GM20000 (cell line): ENCODE measurements around the gene KAZN.

ENCODE experiments used
- DNase-seq: peaks from one replicate; pipeline ENCODE4 v3.0.0; 2012; ENCODE audit warnings: low spot score
- TF ChIP-seq, protein P1 (sequence below): IDR thresholded peaks from 2 replicates; pipeline ENCODE4 v1.5.1; 2012; ENCODE audit warnings: mild to moderate bottlenecking, control low read depth; ENCODE audit errors: extremely low read depth, missing control alignments

The KAZN gene

DNA sequence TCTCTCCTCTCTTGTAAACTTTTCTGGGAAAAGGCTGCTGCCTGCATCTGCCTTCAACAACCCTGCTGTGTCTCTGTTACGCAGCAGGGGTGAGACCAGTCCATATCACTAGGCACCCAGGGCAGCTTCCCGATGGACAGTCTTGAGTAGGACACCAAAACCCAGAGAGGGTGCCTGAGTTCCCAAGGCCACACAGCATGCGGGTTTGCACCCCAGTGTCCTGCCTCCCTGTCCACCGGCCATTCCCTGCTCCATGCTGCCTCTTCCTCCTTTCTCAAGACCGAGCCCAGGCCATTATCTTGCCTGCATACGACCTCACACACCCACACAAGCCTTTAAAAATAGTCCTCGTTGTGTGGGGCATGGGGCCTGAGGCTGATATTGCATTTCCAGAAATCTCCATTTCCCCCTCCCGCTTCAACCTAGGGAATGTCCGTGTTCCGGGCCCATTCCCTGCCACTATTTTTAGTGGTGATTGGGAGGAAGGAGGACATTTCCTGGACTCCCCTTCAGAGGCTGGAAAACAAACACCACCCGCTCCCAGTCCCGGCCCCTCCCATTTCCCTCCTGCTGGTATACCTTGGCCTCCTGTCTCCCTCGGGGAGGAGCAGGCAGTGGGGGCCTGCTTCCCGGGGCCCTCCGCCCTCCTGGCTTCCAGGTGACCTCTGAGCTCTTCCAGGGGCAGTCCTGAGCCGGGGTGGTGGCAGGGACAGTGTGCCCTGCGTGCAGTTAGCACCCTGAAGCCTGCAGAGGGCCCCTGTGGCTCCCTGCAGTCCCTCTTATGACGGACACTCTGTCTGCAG lies 422.7 kb downstream of the KAZN start:
- TF ChIP-seq, protein P1, sequence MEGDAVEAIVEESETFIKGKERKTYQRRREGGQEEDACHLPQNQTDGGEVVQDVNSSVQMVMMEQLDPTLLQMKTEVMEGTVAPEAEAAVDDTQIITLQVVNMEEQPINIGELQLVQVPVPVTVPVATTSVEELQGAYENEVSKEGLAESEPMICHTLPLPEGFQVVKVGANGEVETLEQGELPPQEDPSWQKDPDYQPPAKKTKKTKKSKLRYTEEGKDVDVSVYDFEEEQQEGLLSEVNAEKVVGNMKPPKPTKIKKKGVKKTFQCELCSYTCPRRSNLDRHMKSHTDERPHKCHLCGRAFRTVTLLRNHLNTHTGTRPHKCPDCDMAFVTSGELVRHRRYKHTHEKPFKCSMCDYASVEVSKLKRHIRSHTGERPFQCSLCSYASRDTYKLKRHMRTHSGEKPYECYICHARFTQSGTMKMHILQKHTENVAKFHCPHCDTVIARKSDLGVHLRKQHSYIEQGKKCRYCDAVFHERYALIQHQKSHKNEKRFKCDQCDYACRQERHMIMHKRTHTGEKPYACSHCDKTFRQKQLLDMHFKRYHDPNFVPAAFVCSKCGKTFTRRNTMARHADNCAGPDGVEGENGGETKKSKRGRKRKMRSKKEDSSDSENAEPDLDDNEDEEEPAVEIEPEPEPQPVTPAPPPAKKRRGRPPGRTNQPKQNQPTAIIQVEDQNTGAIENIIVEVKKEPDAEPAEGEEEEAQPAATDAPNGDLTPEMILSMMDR = no peak
- no peak for DNase-seq

DNA sequence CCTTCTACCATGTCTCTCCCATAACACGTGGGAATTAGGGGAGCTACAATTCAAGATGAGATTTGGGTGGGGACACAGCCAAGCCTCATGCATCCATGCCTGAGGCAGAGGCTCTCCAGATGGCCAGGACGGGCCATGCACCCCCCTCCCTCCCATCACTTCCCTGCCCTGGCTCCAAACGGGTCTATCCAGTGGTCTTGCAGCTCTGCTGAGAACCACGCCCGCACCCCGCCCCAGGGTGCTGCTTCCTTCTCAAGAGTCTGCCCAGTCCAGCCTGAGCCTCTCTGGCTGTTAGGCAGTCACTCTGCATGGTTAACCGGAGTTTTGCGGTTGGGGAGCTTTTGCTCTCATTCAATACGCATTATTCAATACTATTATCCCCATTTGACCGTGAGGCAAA lies 423.6 kb downstream of the KAZN start:
- TF ChIP-seq, protein P1 = no peak

DNA sequence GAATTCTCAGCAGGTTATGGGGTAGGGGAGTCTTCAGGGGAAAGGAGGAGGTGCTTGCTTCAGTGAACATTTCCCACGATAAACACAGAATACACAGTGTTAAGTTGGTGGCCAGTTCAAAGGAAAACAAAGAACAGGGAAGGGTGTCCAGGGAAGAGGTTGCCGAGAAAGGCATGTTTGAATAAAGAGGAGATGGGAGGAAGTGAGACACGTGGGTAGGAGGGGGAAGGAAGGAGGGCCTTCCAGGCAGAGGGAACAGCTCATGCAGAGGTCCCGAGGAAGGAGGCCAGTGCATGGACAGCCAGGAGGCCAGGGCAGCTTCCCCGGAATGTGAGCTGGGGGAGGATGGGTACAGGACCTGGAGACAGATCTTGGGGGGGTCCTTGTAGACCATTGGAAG lies 424.7 kb downstream of the KAZN start:
- no peak for DNase-seq
- TF ChIP-seq, protein P1 = no peak

More for the DNA sequence above, 423.6 kb downstream of the KAZN start:
- no peak for DNase-seq

DNA sequence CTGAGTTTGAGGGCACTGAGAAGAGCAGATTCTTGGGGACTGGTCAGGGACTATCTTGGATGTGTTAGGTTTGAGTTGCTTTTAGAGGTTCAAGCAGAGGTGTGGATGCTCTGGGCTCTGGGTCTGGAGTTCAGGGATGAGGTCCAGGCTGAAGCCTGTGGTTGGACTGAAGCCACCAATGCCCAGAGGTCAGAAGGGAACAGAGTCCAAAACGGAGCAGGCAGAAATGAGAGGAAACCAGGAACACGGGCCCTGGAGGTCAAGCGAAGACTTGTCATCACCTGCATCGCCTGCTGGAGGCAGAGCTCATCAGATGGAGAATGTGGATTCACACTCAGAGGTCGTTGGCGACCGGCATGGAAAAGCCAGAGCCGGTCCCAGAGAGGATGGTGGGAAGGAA lies 425.5 kb downstream of the KAZN start:
- TF ChIP-seq, protein P1 = no peak
- no peak for DNase-seq

DNA sequence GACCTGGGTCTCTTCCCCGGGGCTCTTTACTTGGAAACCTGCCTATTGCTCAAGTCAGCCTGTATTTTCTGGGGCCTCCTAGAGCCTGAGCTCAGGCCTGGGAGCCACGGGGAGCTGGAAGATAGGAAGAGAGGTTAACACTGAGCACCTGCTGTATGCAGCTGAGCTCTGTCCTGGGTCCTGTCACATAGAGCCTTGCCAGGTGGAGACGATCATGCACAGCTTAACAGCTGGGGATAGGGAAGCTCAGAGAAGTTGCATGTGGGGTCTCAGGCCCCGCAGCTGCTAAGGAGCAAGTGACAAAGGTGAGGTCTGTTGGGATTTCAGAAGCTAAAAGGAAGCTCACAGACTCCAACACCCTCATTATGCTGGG lies 427.6 kb downstream of the KAZN start:
- DNase-seq = no peak
- TF ChIP-seq, protein P1 = no peak

DNA sequence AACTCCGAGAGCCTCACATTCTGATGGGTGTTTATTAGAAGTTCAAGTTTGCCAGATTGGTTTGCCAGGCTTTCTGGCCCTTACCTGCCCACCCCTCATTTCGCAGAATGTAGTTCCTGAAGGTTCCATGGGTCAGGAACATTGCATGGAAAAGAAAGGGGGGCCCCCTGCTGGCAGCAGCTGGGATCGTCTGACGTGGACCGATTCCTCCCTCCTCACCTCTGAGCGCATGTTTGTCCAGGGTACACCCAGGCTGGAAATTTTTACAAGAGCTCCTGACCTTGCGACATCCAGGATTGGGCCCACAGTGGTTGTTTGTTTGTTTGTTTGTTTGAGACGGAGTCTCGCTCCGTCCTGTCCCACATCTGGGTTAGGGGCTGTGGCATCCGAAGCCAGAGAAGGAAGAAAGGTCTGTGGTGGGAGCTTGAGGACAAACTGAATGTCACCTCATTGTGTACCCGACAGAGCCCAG lies 429.1 kb downstream of the KAZN start:
- peak; percentile 62 for DNase-seq
- TF ChIP-seq, protein P1 = peak; percentile 75

DNA sequence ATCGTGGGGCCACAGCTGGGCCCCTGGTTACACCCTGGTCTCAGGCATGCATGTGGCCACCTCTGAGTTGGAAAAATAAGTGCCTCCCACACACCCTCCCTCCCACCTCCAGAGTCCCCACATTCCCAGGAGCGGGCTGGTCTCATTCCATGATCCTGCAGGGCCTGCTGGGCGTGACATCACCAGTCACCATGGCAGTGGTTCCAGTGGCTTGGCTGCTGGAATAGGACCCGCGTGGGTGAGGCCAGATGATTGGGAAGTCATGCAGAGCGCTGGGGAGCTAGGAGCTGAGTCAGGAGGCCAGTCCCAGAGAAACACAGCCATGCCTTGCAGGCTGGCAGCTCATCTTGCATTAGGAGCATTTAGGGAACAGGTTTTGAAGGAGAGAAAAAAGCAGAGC lies 429.6 kb downstream of the KAZN start:
- TF ChIP-seq, protein P1 = no peak
- no peak for DNase-seq
